ENCODE data around the gene AFP.

The AFP gene

DNA sequence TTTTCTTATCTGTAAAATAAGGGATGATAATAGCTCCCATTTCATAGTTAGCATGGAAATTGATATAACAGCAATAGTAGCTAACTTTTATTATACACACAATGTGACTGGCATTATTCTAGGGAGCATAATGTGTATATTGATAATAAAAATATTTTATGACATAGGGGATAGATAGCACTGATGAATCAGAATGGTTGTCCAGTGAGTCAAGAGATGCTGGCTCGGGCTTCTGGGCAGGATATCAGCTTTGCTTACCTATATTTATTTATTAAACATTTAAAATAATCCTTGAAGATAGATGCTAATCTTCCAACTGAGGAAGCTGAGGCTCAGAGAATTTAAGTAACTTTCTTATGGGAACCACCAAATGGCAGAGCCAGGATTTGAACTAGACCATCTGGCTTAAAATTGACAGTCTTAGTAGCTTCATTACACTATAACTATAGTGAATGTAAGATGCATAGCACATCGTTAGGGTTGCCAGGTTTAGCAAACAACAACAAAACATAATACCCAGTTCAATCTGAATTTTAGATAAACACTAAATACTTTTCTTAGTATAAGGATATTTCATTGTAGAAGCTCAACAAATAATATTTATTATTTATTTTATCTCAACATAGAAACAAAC, 2.7 kb downstream of the AFP start:
- FAIRE-seq = no peak

DNA sequence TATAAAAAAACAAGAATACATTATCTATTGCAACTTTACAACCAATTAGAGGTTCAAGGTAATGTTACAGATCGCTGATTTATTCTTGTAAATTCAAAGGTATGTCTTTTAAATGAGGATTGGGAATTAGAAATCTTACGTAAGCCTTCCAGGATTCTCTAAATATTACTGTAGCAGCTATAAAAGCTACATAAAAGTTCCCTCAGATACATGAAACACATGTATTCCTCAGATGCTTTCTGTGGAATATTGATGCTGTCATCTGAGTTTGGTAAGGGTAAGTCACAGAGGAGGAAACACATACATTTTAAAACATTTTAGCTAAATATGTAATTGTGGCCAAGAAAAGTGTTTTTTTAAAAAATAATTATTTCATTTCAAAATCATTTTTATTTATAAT, 3.4 kb downstream of the AFP start:
- no peak for FAIRE-seq

DNA sequence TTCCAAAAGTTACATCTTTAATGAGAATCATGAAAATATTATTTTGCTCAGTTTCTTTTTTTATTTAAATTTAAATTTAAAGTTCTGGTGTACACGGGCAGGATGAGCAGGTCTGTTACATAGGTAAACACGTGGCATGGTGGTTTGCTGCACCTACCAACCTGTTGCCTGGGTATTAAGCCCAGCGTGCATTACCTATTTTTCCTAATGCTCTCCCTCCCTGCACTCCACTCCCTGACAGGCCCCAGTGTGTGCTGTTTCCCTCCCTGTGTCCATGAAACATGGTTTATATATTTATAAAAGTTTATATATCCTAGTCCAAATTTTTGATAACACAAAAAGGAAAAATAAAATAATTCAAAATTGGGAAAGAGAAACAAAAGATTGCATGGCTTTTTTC, 4.0 kb downstream of the AFP start:
- no peak for FAIRE-seq

DNA sequence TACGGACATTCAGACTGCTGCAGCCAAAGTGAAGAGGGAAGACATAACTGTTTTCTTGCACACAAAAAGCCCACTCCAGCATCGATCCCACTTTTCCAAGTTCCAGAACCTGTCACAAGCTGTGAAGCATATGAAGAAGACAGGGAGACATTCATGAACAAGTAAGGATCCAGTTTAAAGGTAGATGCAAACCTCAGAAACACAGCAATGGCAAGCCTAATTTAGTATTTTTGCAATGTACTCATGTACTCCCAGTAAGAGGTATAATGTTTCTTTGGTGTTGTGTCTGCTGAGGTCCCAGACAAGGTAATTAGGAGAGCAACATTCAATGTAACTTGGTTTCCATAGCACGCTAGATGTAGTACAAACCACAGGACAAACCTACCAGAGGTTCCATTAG, 4.6 kb downstream of the AFP start:
- FAIRE-seq = no peak

DNA sequence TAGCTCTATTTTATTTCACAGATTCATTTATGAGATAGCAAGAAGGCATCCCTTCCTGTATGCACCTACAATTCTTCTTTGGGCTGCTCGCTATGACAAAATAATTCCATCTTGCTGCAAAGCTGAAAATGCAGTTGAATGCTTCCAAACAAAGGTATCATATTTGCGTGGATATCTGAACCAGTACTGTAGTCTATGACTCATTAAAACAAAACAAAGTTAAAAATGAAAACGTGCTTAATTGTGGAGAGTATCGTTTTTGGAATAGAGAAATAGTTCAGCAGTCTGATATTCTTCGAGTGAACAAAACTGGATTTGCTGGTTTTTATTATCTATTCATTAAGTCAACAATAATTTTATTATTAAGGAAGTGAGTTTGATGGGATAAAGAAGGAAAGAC, 6.3 kb downstream of the AFP start:
- no peak for FAIRE-seq

DNA sequence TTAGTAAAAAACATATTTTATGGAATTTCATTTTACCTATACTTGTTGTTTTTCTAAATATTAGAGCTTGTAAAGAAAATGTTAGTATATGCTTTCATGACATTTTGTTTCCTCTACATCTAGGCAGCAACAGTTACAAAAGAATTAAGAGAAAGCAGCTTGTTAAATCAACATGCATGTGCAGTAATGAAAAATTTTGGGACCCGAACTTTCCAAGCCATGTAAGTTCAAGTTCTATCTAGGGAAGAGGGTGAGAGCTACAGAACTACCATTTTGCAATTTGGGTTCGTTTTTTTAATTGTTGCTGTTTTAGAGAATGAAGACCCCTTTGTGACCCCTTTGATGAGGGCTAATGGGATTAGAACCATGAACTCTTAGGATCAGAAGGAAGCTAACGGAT, 7.2 kb downstream of the AFP start:
- FAIRE-seq = no peak

DNA sequence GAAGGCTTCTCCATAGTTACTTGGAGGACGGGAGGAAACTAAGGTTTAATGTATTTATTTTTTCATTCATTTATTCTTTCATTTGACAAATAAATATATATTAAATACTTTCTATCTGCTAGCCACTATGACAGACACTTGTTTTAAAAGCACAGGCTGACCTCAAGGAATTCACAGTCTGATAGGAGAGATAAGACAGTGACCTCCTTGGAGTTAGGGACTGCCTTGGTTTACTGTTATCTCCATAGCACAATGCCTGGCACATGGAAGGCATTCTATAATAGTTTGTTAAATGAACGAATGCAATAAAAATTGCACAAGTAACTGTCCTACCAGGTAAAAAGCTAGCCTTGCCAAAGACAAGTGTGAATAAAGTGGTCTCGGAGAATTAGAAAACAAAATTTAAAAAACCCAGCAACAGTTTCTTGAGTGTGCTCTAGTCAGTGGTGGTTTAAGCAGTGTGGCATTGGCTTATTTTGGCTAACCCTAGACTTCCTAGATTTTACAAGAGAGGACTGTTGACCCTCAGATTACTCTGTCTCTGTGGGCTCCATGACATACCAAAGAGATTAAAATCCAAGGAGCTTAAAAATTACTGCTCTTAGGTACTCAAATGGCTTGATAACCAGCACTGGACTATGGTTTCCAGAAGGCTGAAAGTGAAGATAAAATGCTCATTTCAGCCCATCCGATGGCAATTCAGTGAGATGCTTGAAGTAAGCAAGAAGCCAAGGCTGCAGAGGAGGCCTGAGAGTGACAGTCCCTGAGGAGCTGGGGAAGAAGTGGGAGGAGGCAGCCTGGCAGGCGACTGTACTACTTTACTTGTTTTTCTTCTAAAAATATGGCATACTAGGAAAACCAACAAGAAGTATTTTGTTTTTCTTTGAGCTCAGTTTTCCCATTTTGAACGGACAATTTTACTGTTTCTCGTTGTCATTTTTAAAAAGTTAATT, 9.6 kb downstream of the AFP start:
- FAIRE-seq = no peak

DNA sequence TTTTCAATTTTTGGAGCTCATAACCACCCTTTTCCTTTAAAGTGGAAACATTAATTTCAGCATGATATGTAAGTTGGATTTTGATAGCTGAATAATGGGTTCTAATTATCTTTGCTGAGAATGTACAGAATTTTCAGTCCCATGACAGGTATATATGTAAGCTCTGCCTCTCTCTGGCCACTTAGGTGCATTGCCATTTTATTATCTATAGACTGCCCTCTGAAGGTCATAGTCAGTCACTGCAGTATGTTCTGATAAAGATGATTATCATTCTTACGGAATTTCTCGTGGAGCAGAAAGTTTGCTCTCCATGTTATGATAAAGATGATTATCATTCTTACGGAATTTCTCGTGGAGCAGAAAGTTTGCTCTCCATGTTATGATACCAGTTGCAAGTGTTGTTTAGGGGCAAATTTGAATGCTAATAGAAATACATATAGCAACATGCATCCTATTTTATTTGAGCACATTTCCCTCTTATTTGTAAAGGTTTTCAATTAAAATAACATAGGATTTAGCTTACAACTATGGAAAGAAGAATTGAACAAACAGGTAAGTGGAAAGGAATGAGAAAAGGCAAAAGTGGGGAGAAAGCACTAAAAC, 10.4 kb downstream of the AFP start:
- peak; percentile 98 for FAIRE-seq

DNA sequence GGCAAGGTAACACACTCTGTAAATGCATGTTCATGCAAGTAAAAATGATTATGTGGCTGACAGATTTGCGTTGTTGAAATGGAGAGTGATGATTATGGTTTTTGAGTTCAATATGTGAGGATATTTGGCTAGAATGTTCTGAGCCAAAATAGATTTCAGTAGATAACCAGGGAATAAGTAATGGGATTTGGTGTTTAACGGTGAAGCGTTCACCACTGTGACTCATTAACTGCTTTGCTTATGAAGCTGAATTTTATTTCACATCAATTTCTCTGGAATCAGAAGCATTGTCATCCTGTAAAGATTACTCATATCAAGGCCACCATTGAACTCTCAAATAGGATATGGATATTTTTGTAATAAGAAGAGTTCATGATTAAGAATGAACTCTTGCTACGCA, 11.7 kb downstream of the AFP start:
- FAIRE-seq = no peak

DNA sequence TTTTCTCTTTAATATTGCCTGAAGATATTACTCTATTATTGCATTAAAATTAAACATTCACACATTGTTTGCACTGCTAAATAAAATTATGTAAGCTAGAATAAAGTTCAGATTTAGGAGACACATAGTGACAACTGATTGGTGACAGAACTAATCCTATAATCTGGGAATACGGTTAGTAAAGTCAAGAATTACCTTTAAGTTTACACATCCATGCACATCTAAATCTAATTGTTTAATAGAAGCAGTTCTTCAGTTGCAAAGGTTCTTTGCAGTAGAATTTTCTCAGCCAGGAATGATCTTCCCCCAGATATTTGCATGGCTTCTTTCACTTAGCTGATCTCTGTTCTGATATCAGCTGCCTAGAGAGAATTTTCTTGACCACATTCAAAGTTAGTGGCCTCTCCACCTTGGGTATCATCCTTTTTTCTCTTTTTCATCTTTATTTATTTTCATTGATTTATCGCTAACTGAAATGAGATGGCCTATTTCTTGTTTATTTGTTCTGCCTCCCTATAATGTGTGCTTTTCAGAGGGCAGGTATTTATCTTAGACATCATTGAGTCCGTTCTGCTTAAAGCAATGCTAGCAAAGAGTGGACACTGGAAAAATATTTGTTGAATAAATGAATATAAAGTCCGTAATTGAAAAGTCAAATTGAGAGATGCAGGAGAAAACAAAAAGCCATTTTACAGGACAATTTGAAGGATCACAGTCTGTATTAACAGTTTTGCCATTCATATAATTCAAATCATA, 12.6 kb downstream of the AFP start:
- FAIRE-seq = peak; percentile 91

DNA sequence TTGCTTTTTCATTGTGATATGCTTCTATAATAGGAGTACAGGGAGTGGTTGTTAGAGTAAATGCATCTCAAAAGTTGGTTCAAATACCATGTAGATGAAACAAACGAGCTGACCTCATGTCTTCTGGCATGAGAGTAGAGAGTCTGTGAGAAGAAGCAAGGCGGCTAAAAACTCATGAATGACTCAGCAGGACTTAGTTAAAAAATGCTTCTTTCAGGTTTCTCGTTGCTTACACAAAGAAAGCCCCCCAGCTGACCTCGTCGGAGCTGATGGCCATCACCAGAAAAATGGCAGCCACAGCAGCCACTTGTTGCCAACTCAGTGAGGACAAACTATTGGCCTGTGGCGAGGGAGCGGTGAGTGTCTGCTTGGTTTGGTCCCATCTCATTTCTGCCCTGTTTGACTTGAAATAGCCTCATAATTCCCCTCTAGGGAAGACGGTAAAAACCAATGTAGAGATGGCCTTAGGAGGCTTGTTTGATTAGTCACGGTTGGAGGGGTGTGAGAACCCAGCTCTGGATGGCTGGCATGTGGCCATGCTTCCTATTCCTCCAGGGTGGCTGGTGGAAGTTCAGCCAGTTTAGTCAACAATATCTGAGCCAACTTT, 14.5 kb downstream of the AFP start:
- no peak for FAIRE-seq

DNA sequence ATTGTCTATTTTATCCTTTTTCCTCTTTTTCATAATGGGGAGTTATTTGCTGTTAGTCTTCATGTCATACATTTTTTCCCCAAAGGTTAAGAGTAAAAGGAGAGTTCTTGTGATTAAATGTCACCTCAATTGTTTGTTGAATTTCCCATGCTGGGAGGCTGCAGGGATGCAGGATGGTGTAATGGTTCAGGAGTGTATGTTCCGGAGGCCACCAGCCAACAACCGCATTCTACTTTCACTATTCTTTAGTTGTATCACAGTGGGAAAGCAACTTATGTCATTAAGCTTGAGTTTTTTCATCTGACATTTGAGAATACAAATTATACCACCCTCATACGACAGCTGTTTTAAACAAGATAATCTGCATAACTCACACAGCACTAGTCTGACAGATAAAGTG, 15.4 kb downstream of the AFP start:
- no peak for FAIRE-seq

DNA sequence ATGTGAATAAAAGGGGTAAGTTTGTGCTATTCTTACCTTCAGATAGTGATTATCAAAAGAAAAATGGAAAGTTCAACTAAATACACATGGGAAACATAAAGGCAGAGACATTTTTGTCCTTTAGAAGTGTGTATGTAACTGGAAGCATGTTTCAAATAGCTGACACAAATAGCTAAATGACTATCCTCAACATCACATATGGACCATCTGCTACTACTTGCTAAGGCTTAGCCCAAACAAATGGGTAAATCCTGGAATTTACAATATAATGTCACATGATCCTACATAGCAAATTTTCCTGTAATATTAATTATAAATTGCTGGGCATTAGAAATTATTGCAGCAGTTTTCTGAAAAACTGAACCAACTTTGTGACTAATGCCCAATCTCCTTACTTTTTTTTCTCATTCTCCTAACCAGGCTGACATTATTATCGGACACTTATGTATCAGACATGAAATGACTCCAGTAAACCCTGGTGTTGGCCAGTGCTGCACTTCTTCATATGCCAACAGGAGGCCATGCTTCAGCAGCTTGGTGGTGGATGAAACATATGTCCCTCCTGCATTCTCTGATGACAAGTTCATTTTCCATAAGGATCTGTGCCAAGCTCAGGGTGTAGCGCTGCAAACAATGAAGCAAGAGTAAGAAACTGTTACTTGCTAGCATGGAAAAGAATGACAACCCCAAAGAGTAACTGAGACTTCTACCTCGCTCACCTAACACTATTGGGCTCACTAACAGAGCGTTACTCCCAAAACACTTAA, 16.1 kb downstream of the AFP start:
- no peak for FAIRE-seq

DNA sequence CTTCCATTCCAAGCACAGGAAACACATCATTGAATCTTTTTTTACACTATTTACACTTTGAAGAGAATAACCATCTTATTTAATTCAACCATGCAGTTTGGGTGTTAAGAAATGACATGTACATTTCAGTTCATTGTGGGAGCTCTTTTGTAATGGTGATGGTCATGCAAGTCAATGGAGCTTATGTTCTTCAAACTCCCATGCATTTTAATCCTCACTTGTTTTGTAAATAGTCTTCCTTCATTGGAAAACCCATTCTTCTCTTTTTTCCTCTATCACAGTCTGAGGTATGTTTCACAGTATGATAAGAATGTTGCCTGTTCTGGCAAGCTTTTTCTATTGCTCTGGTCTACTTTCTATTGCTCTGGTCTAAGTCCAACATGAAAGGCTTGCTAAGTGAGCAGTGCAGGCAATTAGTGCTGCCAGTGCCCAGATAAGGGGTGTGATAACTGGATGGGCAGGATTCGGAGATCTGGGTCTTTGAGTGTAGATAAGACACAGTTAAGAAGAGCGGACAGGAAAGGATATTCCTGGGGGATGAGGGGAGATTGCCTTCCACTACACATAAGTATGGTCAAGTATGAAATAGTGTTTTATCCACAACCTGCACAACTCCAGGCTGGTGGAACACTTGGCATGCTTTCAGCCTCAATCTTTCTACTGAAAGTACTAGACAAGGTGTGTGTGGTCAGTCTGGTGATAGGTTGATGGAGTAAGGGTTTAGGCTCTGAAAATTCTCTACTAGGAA, 17.1 kb downstream of the AFP start:
- no peak for FAIRE-seq

DNA sequence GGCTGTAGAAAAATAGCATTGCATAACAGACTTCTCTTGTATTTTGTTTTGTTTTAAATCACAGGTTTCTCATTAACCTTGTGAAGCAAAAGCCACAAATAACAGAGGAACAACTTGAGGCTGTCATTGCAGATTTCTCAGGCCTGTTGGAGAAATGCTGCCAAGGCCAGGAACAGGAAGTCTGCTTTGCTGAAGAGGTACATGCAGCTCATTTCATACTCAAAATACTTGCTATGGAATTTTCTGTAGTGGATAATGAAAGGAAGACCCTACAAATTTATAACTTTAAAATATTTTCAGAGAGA, 17.6 kb downstream of the AFP start:
- FAIRE-seq = no peak

DNA sequence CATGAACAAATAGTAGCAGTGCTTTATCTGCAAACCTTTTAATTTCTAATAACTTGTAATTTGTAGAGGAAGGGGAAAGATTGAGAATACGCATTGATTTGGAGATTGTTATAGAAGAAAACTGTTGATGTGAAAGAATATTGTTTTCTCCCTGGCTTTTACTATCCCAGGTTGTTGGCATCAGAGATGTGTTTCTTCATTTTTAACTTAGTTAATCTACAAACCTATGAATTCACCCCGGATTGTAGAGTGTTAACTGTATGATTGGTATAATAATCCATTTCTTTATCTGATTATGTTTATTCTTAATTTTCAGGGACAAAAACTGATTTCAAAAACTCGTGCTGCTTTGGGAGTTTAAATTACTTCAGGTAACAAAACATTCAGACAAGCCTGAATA, 18.9 kb downstream of the AFP start:
- FAIRE-seq = peak; percentile 17

DNA sequence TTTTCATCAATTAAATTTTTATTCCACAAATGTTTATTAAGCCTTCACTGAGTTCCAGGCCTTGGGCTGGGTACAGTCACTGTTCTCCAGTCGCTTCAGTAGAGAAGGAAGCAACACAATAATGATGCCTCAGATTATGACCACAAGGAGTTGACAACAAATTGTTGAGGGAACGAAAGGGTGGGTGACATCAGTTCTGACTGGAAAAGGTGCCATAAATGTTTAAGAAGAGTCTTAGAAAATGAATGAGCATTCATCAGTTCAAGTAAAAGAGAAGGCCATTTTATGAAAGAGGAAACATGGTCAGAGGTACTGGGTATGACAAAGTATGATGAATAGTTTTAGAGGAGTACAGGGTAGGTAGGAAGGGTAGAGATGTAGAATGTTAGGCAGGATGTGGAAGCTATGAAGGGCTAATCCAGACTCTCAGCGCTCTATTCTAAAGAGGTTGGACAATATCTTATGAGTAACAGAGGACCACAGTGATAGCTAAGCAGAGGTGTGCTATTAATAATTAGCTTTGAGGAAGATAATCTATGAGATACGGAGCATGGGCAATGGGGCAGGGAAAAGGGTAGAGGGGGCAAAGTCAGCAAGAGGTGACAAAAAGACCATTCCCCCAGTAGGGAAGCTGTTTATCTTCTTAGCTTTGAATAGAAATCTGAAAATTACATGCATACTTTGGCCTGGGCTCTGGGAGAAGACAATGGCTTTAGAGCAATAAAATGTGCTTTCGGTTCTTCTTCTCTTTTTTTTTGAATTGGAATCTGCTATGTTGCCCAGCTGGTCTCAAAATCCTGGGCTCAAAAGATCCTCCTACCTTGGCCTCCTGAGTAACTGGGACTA, 20.4 kb downstream of the AFP start:
- no peak for FAIRE-seq

DNA sequence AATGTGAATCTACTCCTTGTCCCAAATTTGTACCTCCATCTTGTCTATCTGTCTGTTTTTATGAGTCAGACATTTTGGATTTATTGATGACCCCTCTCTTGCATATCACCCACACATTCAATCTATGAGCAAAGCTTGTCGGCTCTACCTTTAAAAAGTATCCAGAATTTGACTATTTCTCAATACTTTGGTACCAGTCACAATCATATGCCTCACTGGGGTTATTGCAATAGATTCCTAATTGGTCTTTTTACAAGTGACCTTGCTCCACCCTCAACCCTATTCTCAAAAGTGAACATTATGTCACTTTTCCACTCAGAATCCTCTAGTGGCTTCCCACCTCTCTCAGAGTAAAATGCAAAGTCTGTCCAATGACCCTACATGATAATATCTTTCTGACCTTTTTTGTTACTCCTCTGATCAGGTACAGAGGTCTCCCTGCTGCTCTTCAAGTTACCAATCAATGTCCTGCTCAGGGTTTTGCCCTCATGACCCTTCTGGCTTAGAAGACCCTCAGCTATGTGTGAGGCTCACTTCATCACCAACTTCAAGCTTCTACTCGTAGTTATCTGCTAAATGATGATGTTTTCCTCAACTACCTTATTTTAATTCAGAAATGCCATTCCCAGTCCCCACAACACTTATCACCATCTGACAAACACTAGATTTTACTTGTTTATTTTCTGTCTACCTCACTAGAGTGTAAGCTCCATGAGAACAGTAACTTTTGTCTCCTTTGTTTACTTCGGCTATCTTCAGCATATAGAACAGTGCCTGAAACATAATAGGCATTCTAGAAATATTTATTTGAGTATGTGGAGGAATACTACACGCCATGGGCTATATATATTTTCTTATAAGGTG, 22.4 kb downstream of the AFP start:
- FAIRE-seq = no peak

DNA sequence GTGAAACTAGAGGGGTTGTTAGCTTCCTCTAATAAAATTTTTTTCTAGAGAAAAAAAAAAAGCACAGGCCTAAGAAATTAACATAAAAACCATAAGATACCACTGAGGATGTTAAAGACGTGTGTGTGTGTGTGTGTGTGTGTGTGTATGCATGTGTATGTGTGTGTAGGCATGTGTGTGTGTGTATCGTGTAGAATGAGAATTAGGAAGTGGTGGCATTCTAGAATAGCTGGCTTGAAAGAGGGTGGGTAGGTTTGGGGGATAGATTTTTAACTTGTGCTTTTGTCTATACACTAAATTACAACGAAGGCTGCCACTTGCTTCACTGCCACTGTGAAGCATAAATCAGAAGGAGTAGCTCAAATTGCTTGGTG, 23.0 kb downstream of the AFP start:
- no peak for FAIRE-seq

All from islet of Langerhans (tissue), 1 donor.